ENCODE data around the gene PNN. TPM values are rescaled to one million over a fixed set of nuclear protein-coding genes. Genes with fewer than 3 reads are reported as not detected.

The PNN gene
- total and polyA plus RNA-seq, 9 of the 15 experiments (the other 6 are each of a cell fraction or from before 2014, with no cell fraction given): 30.2 to 188 (median 69.7) TPM

GRCh38 chr14:39173198-39173597, 1.9 kb upstream of the PNN start:
- no peaks in the 10 kb centered on the region for H3K27me3 ChIP-seq (ENCODE audit: control insufficient read depth in 2 of 2, insufficient read depth in 2 of 2, low read length in 2 of 2)
- ATAC-seq (no peak), FAIRE-seq (no peak), DNase-seq (ENCODE audit: extremely low read depth in 1 of 4, low spot score in 3 of 4) (no peak)
- ChIA-PET CTCF (ENCODE audit: low intra/inter-chr PET ratio) (no interaction called here), POLR2A (interaction anchor here (0.6 to 1.6 kb wide), 7 partner anchors 11 to 63 kb away, joined by 3 to 8 read pairs (median 4); no protein-coding TSS in a partner anchor)
- peaks cover 24% of the 10 kb centered on the region for H3K36me3 ChIP-seq (ENCODE audit: control insufficient read depth, insufficient read depth, low read length)
- peak overlapping the region; percentile 64; the same call in 1 of the 2 replicates for H2AFZ ChIP-seq (ENCODE audit: low read depth, low read length)
- H3K4me2 ChIP-seq (ENCODE audit: insufficient read depth, low read length): peak overlapping the region; percentile 83; the same call in 1 of the 2 replicates
- peaks cover 52% of the 10 kb centered on the region for H3K79me2 ChIP-seq (ENCODE audit: control insufficient read depth, insufficient read depth, low read length)
- no peak for TF ChIP-seq ZNF311 (CRISPR knock-in tag; IDR thresholded peaks at IDR 0.05)
- TF ChIP-seq CEBPB (tag; IDR thresholded peaks at IDR 0.05): no peak
- TF ChIP-seq ZKSCAN1 (IDR thresholded peaks at IDR 0.05; ENCODE audit: low read depth, low read length): peak; percentile 63; the same call in 1 of the 2 replicates
- in situ Hi-C loops (cut with MboI) (no loop called here), intact Hi-C loops (cut with micrococcal nuclease) (loop anchor here (10.0 kb wide), 1 partner anchor 92 kb away; no protein-coding TSS in a partner anchor)
- H4K20me1 ChIP-seq (replicated peaks; ENCODE audit: control insufficient read depth, insufficient read depth, low read length): no peaks in the 10 kb centered on the region
- peak overlapping the region; percentile 96; the same call in 2 of the 3 replicates for H3K27ac ChIP-seq (ENCODE audit: extremely low read depth, low read depth, low read length)
- H3K4me3 ChIP-seq: no peak overlapping the region
- H3K4me1 ChIP-seq (replicated peaks in 1 of 2; ENCODE audit: control insufficient read depth in 2 of 2, insufficient read depth in 2 of 2, low read length in 2 of 2): peaks cover 9 to 18% of the 10 kb centered on the region in 2 experiments; a peak in 4 of 5 replicates
- BruUV-seq (replicated peaks): no TSS peak
- H3K9ac ChIP-seq (ENCODE audit: insufficient read depth in 1 of 2, low read depth in 2 of 2, low read length in 2 of 2): peak overlapping the region in 1 of 2 experiments; percentile 96; a peak in 2 of 4 replicates
- no peaks in the 10 kb centered on the region for H3K9me1 ChIP-seq (ENCODE audit: control insufficient read depth, insufficient read depth, low read length)
- WGBS (ENCODE audit: insufficient coverage, low coverage, missing lambda C conversion rate): 72% methylated on average over 3 of the region's 3 CpGs
- no peaks in the 10 kb centered on the region for H3K9me3 ChIP-seq (replicated peaks; ENCODE audit: control insufficient read depth, insufficient read depth, low read depth, low read length)

Data from K562 (cell line).